HCT116 (cell line): ENCODE measurements around the gene MYH11. TPM values are rescaled to one million over a fixed set of nuclear protein-coding genes. Genes with fewer than 3 reads are reported as not detected.

Experiments
- ATAC-seq: fragments of 200-7000 bp; cut with Tn5 transposase; 2 replicates; pipeline ENCODE4 v1.9.1; 2020; ENCODE audit warnings: mild to moderate bottlenecking, moderate library complexity
- BruUV-seq: library from RNA; stranded (reverse); fragments of 400-500 nt; replicated peaks from 2 replicates; lab custom pipeline; 2021; lab: Mats Ljungman, UMichigan
- CTCF ChIA-PET: fragments of 300-600 bp; sonication (Branson Sonifier 250); formaldehyde crosslinking; loops from one replicate; lab custom pipeline; 2021; ENCODE audit warnings: antibody characterized with exemption; lab: Charles Lee
- POLR2A ChIA-PET: fragments of 300-600, 350-600 bp; sonication (Branson Sonifier 250); formaldehyde crosslinking; loops from one replicate; lab custom pipeline; 2021; ENCODE audit warnings: antibody characterized with exemption; lab: Charles Lee
- RAD21 ChIA-PET, 2 experiments: fragments of 300-600 bp; sonication (Branson Sonifier 250); formaldehyde crosslinking; loops; one replicate each; lab custom pipeline; 2023; ENCODE audit warnings: low total read pairs in 2 of 2; ENCODE audit not compliant: uncharacterized antibody in 2 of 2, unreplicated experiment in 2 of 2, low non-redundant PET in 1 of 2; lab: Charles Lee
- DNase-seq: peaks from one replicate; pipeline ENCODE4 v3.0.0-alpha.2; 2010; ENCODE audit warnings: low read depth, low spot score
- H2AFZ ChIP-seq: fragments of 200-600 bp; shearing (Covaris generic), sonication (generic); 2 replicates; pipeline ENCODE4 v1.6.1; 2017; ENCODE audit warnings: low read depth, mixed run types, mixed read lengths, antibody characterized with exemption, low read length; ENCODE audit not compliant: poor library complexity, severe bottlenecking
- H3K27ac ChIP-seq: 2 replicates; pipeline ENCODE4 v1.5.1; 2012; ENCODE audit warnings: low read depth, low read length
- H3K27me3 ChIP-seq: fragments of 200-600 bp; sonication (generic); 2 replicates; pipeline ENCODE4 v1.6.1; 2016; ENCODE audit warnings: mixed run types, low read length, mixed read lengths; ENCODE audit not compliant: insufficient read depth
- H3K36me3 ChIP-seq, 2 experiments: fragments of 200-500 bp in 1 of 2; fragments of 200-600 bp in 1 of 2; sonication (Bioruptor generic) in 1 of 2; sonication (generic) in 1 of 2; 2 replicates each; pipeline versions ENCODE4 v1.5.1 to v1.6.1; 2014 to 2016; ENCODE audit warnings: low read length in 2 of 2, inconsistent platforms in 1 of 2, mixed read lengths in 1 of 2, mixed run types in 1 of 2; ENCODE audit not compliant: insufficient read depth in 2 of 2, control insufficient read depth in 1 of 2
- H3K4me1 ChIP-seq, 2 experiments: fragments of 200-600 bp in 1 of 2; sonication (generic) in 1 of 2; 2 replicates each; pipeline versions ENCODE4 v1.5.1 to v1.6.1; 2012 to 2017; ENCODE audit warnings: low read length in 2 of 2, inconsistent platforms in 1 of 2, mild to moderate bottlenecking in 1 of 2, mixed read lengths in 1 of 2, mixed run types in 1 of 2, moderate library complexity in 1 of 2; ENCODE audit not compliant: insufficient read depth in 2 of 2, control insufficient read depth in 1 of 2
- H3K4me2 ChIP-seq: fragments of 200-600 bp; sonication (generic); 2 replicates; pipeline ENCODE4 v1.6.1; 2017; ENCODE audit warnings: mixed run types, low read length, mixed read lengths
- H3K4me3 ChIP-seq, 2 experiments: fragments of 200-600 bp in 1 of 2; sonication (generic) in 1 of 2; replicated peaks in 1 of 2; 2 replicates each; pipeline ENCODE4 v1.5.1; 2011 to 2016; ENCODE audit warnings: low read length in 2 of 2, control low read depth in 1 of 2, low read depth in 1 of 2, mild to moderate bottlenecking in 1 of 2, mixed read lengths in 1 of 2, mixed run types in 1 of 2
- H3K79me2 ChIP-seq: fragments of 200-600 bp; sonication (generic); 2 replicates; pipeline ENCODE4 v1.6.1; 2017; ENCODE audit warnings: mild to moderate bottlenecking, mixed run types, low read length, moderate library complexity, mixed read lengths; ENCODE audit not compliant: insufficient read depth
- H3K9ac ChIP-seq: fragments of 200-600 bp; sonication (generic); 2 replicates; pipeline ENCODE4 v1.6.1; 2016; ENCODE audit warnings: low read length, mixed read lengths
- H3K9me2 ChIP-seq: fragments of 200-600 bp; sonication (generic), shearing (Covaris generic); 2 replicates; pipeline ENCODE4 v1.6.1; 2017; ENCODE audit warnings: mixed run types, mild to moderate bottlenecking, moderate library complexity; ENCODE audit not compliant: insufficient read depth
- H3K9me3 ChIP-seq, 2 experiments: fragments of 200-500 bp in 1 of 2; fragments of 200-600 bp in 1 of 2; sonication (Bioruptor generic) in 1 of 2; sonication (generic) in 1 of 2; 2 replicates each; pipeline ENCODE4 v1.6.1; 2014 to 2017; ENCODE audit warnings: low read length in 2 of 2, mixed read lengths in 2 of 2, inconsistent platforms in 1 of 2, low read depth in 1 of 2, mild to moderate bottlenecking in 1 of 2, mixed run types in 1 of 2, moderate library complexity in 1 of 2; ENCODE audit not compliant: control insufficient read depth in 1 of 2, insufficient read depth in 1 of 2
- H4K20me1 ChIP-seq: fragments of 200-600 bp; sonication (generic), shearing (Covaris generic); 2 replicates; pipeline ENCODE4 v1.6.1; 2017; ENCODE audit warnings: mixed run types, mild to moderate bottlenecking, moderate library complexity; ENCODE audit not compliant: insufficient read depth
- ATF3 ChIP-seq: IDR thresholded peaks from 2 replicates; pipeline ENCODE4 v1.6.1; 2012
- CBX3 ChIP-seq: IDR thresholded peaks from 2 replicates; pipeline ENCODE4 v1.6.1; 2012; ENCODE audit warnings: low read depth
- ELF1 ChIP-seq: IDR thresholded peaks from 2 replicates; pipeline ENCODE4 v1.6.1; 2012; ENCODE audit warnings: low read depth, borderline replicate concordance
- EZH2 ChIP-seq: fragments of 200-600 bp; sonication (generic); IDR thresholded peaks from 2 replicates; pipeline ENCODE4 v1.6.1; 2017; ENCODE audit warnings: antibody characterized with exemption, mixed run types
- EZH2phosphoT487 ChIP-seq: fragments of 200-600 bp; IDR thresholded peaks from 2 replicates; pipeline ENCODE4 v1.6.1; 2018; ENCODE audit warnings: antibody characterized with exemption, borderline replicate concordance
- FOSL1 ChIP-seq: IDR thresholded peaks from 2 replicates; pipeline ENCODE4 v1.6.1; 2012; ENCODE audit warnings: low read depth
- MAX ChIP-seq: IDR thresholded peaks from 2 replicates; pipeline ENCODE4 v1.6.1; 2012
- POLR2A ChIP-seq: IDR thresholded peaks from 2 replicates; pipeline ENCODE4 v1.7.0; 2011; ENCODE audit warnings: borderline replicate concordance; ENCODE audit not compliant: insufficient read depth, insufficient read length; ENCODE audit errors: extremely low read depth
- RAD21 ChIP-seq: IDR thresholded peaks from 2 replicates; pipeline ENCODE4 v1.6.1; 2012; ENCODE audit warnings: low read depth, mild to moderate bottlenecking
- REST ChIP-seq: IDR thresholded peaks from 2 replicates; pipeline ENCODE4 v1.6.1; 2012; ENCODE audit warnings: low read depth
- SIN3A ChIP-seq: IDR thresholded peaks from 2 replicates; pipeline ENCODE4 v1.6.1; 2012; ENCODE audit warnings: low read depth
- SRF ChIP-seq: IDR thresholded peaks from 2 replicates; pipeline ENCODE4 v1.6.1; 2012; ENCODE audit warnings: low read depth
- TCF7L2 ChIP-seq: IDR thresholded peaks from 2 replicates; pipeline ENCODE4 v1.7.0; 2011; ENCODE audit warnings: borderline replicate concordance, inconsistent platforms; ENCODE audit not compliant: insufficient read depth, insufficient read length; ENCODE audit errors: extremely low read depth
- YY1 ChIP-seq: IDR thresholded peaks from 2 replicates; pipeline ENCODE4 v1.6.1; 2011; ENCODE audit warnings: low read length, low read depth, moderate library complexity, mild to moderate bottlenecking; ENCODE audit not compliant: insufficient replicate concordance; ENCODE audit errors: extremely low read depth
- ZNF274 ChIP-seq: fragments of 200-500 bp; sonication (Bioruptor generic); IDR thresholded peaks from 2 replicates; pipeline ENCODE4 v1.6.1; 2014; ENCODE audit warnings: mild to moderate bottlenecking, low read depth, low read length, inconsistent platforms
- intact Hi-C: fragments of 100-400 bp; cut with micrococcal nuclease; formaldehyde crosslinking; loops from 2 replicates; pipeline ENCODE4 v1.10.0; 2022
- total RNA-seq: library from RNA; stranded (reverse); gene quantifications from one replicate; pipeline ENCODE4 v1.2.1, GENCODE V29; 2021; ENCODE audit not compliant: unreplicated experiment

The MYH11 gene
- total RNA-seq, 1 experiment from 2014 or later, result 0.61 TPM

GRCh38 chr16:15676506-15676905 lies 180.3 kb downstream of the MYH11 start:
- no peaks in the 10 kb centered on the region for H3K27me3 ChIP-seq
- BruUV-seq, result no TSS peak
- no peaks in the 10 kb centered on the region for H3K9me3 ChIP-seq
- DNase-seq (no peak), ATAC-seq (no peak)
- H3K27ac ChIP-seq, result no peak overlapping the region
- H3K4me1 ChIP-seq, result peaks cover 0 to under 1% of the 10 kb centered on the region in 2 experiments; a peak in 1 of 4 replicates
- POLR2A ChIA-PET, result no interaction called here
- RAD21 ChIA-PET, result no interaction called here
- no peak overlapping the region for H2AFZ ChIP-seq
- H3K79me2 ChIP-seq, result peaks cover 34% of the 10 kb centered on the region
- CTCF ChIA-PET, result no interaction called here
- no peaks in the 10 kb centered on the region for H4K20me1 ChIP-seq
- no peak for TF ChIP-seq EZH2
- no peak for TF ChIP-seq ELF1
- TF ChIP-seq YY1, result no peak
- H3K9me2 ChIP-seq, result no peaks in the 10 kb centered on the region
- intact Hi-C loops, result no loop called here
- no peak overlapping the region for H3K9ac ChIP-seq
- H3K36me3 ChIP-seq, result peaks cover 11 to 19% of the 10 kb centered on the region in 2 experiments; a peak in 3 of 4 replicates
- H3K4me3 ChIP-seq, result no peak overlapping the region
- H3K4me2 ChIP-seq, result no peak overlapping the region

- RAD21 ChIA-PET, result no interaction called here
- H3K79me2 ChIP-seq, result peaks cover 40% of the 10 kb centered on the region
- ATAC-seq (no peak), DNase-seq (no peak)
- no peaks in the 10 kb centered on the region for H3K27me3 ChIP-seq
- no peak overlapping the region for H3K4me3 ChIP-seq
- no peaks in the 10 kb centered on the region for H4K20me1 ChIP-seq
- H3K9me3 ChIP-seq, result no peaks in the 10 kb centered on the region
- no peak overlapping the region for H3K27ac ChIP-seq
- intact Hi-C loops, result no loop called here
- H3K9ac ChIP-seq, result no peak overlapping the region
- H3K9me2 ChIP-seq, result no peaks in the 10 kb centered on the region
- no peak overlapping the region for H2AFZ ChIP-seq
- H3K4me1 ChIP-seq, result peaks cover 0 to 4% of the 10 kb centered on the region in 2 experiments; a peak in 1 of 4 replicates
- CTCF ChIA-PET, result no interaction called here
- BruUV-seq, result no TSS peak
- POLR2A ChIA-PET, result no interaction called here
- H3K4me2 ChIP-seq, result no peak overlapping the region
- H3K36me3 ChIP-seq, result peaks cover 16 to 17% of the 10 kb centered on the region in 2 experiments; a peak in 2 of 4 replicates
- TF ChIP-seq REST (no peak), ATF3 (no peak), RAD21 (no peak), MAX (no peak), POLR2A (no peak), EZH2 (no peak), ZNF274 (no peak), TCF7L2 (no peak), CBX3 (no peak), FOSL1 (no peak), SIN3A (no peak), SRF (no peak), EZH2phosphoT487 (no peak), YY1 (no peak)
Measured at GRCh38 chr16:15674571-15674970, 182.3 kb downstream of the MYH11 start.
